Caco-2 (cell line): ENCODE results near the gene ZNF521. TPM values are rescaled to one million over a fixed set of nuclear protein-coding genes. Genes with fewer than 3 reads are reported as not detected.

Experiments used
- BruUV-seq: library from RNA; stranded (reverse); fragments of 400-500 nt; replicated peaks from 2 replicates; lab custom pipeline; 2021; lab: Mats Ljungman, UMichigan
- CTCF ChIA-PET: fragments of 300-600 bp; sonication (Branson Sonifier 250); formaldehyde crosslinking; loops from one replicate; lab custom pipeline; 2022; ENCODE audit warnings: antibody characterized with exemption; lab: Charles Lee
- POLR2A ChIA-PET: fragments of 300-600 bp; sonication (Branson Sonifier 250); formaldehyde crosslinking; loops from one replicate; lab custom pipeline; 2022; ENCODE audit warnings: antibody characterized with exemption; lab: Charles Lee
- DNase-seq, 2 experiments: peaks; one replicate each; pipeline versions ENCODE4 v3.0.0 to v3.0.0-alpha.2; 2020 to 2022
- H3K27me3 ChIP-seq: replicated peaks from 2 replicates; pipeline ENCODE4 v1.6.0; 2011; ENCODE audit warnings: low read length; ENCODE audit not compliant: control insufficient read depth, insufficient read depth
- H3K36me3 ChIP-seq: 2 replicates; pipeline ENCODE4 v1.5.1; 2011; ENCODE audit warnings: low read length; ENCODE audit not compliant: control insufficient read depth, insufficient read depth
- H3K4me1 ChIP-seq: fragments of 250-450 bp; sonication (Bioruptor Pico); 2 replicates; pipeline ENCODE4 v1.5.1; 2020; ENCODE audit warnings: mild to moderate bottlenecking
- H3K4me3 ChIP-seq: 2 replicates; pipeline ENCODE4 v1.5.1; 2011; ENCODE audit warnings: low read depth, mild to moderate bottlenecking, control low read depth, low read length
- H3K9me3 ChIP-seq: fragments of 250-450 bp; sonication (Bioruptor Pico); 2 replicates; pipeline ENCODE4 v1.5.1; 2020; ENCODE audit warnings: mild to moderate bottlenecking, moderate library complexity
- H3K27ac Mint-ChIP-seq: one replicate; pipeline ENCODE4 v1.8.0; 2022; ENCODE audit warnings: mixed read lengths; ENCODE audit not compliant: unreplicated experiment
- H3K27me3 Mint-ChIP-seq: one replicate; pipeline ENCODE4 v1.8.0; 2022; ENCODE audit warnings: mixed read lengths; ENCODE audit not compliant: insufficient read depth, unreplicated experiment
- H3K36me3 Mint-ChIP-seq: one replicate; pipeline ENCODE4 v1.8.0; 2022; ENCODE audit warnings: mild to moderate bottlenecking, mixed read lengths; ENCODE audit not compliant: insufficient read depth, unreplicated experiment
- H3K4me1 Mint-ChIP-seq: one replicate; pipeline ENCODE4 v1.8.0; 2022; ENCODE audit warnings: low read depth, mixed read lengths; ENCODE audit not compliant: unreplicated experiment
- H3K4me3 Mint-ChIP-seq: one replicate; pipeline ENCODE4 v1.8.0; 2022; ENCODE audit warnings: mild to moderate bottlenecking, moderate library complexity, mixed read lengths; ENCODE audit not compliant: unreplicated experiment
- H3K9me3 Mint-ChIP-seq: one replicate; pipeline ENCODE4 v1.8.0; 2022; ENCODE audit warnings: mixed read lengths; ENCODE audit not compliant: unreplicated experiment
- CTCF ChIP-seq, 2 experiments: fragments of 200-600 bp in 1 of 2; IDR thresholded peaks; 1 replicate in 1 of 2; 2 replicates in 1 of 2; pipeline versions ENCODE4 v1.5.1 to v1.8.0; 2011 to 2022; ENCODE audit warnings: antibody characterized with exemption in 1 of 2, control low read depth in 1 of 2, inconsistent platforms in 1 of 2, low read depth in 1 of 2, low read length in 1 of 2, mild to moderate bottlenecking in 1 of 2, moderate library complexity in 1 of 2; ENCODE audit not compliant: insufficient read depth in 1 of 2, severe bottlenecking in 1 of 2, unreplicated experiment in 1 of 2
- intact Hi-C: fragments of 100-400 bp; cut with micrococcal nuclease; formaldehyde crosslinking; loops from one replicate; pipeline ENCODE4 v1.10.0; 2022; ENCODE audit not compliant: unreplicated experiment
- total RNA-seq: library from RNA; stranded (reverse); gene quantifications from 2 replicates; pipeline ENCODE4 v1.2.3, GENCODE V29; 2022

Gene ZNF521
- total RNA-seq, 1 experiment from 2014 or later = not detected

- Mint-ChIP-seq H3K36me3 (no peaks in the 10 kb centered on the region), H3K27me3 (peaks cover 5% of the 10 kb centered on the region), H3K27ac (no peak overlapping the region), H3K4me1 (no peaks in the 10 kb centered on the region), H3K4me3 (no peak overlapping the region), H3K9me3 (no peaks in the 10 kb centered on the region)
- CTCF ChIA-PET = no interaction called here
- intact Hi-C loops = no loop called here
- no peaks in the 10 kb centered on the region for H3K9me3 ChIP-seq
- H3K36me3 ChIP-seq = no peaks in the 10 kb centered on the region
- no peak for DNase-seq
- TF ChIP-seq CTCF (IDR thresholded peaks at IDR 0.05; ENCODE audit: insufficient read depth in 1 of 2, low read depth in 1 of 2, low read length in 1 of 2, severe bottlenecking in 1 of 2, unreplicated experiment in 1 of 2) = no peak
- BruUV-seq = no TSS peak
- POLR2A ChIA-PET = no interaction called here
- no peaks in the 10 kb centered on the region; the same call in 1 of the 2 replicates for H3K27me3 ChIP-seq
- H3K4me1 ChIP-seq = no peaks in the 10 kb centered on the region
- H3K4me3 ChIP-seq = no peak overlapping the region
These were observed 67.7 kb downstream of the ZNF521 start for GRCh38 chr18:25284281-25284680.

- intact Hi-C loops = no loop called here
- no peak overlapping the region for H3K27ac Mint-ChIP-seq
- Histone ChIP-seq H3K4me3 (no peak overlapping the region), H3K36me3 (no peaks in the 10 kb centered on the region), H3K9me3 (no peaks in the 10 kb centered on the region), H3K4me1 (no peaks in the 10 kb centered on the region), H3K27me3 (no peaks in the 10 kb centered on the region; the same call in 1 of the 2 replicates)
- no peak for DNase-seq
- no peaks in the 10 kb centered on the region for H3K4me1 Mint-ChIP-seq
- no peaks in the 10 kb centered on the region for H3K9me3 Mint-ChIP-seq
- no TSS peak for BruUV-seq
- no peak for TF ChIP-seq CTCF (IDR thresholded peaks at IDR 0.05; ENCODE audit: insufficient read depth in 1 of 2, low read depth in 1 of 2, low read length in 1 of 2, severe bottlenecking in 1 of 2, unreplicated experiment in 1 of 2)
- ChIA-PET POLR2A (no interaction called here), CTCF (no interaction called here)
- H3K27me3 Mint-ChIP-seq = peaks cover 5% of the 10 kb centered on the region
- H3K36me3 Mint-ChIP-seq = no peaks in the 10 kb centered on the region
- no peak overlapping the region for H3K4me3 Mint-ChIP-seq
These were observed 68.2 kb downstream of the ZNF521 start for GRCh38 chr18:25283781-25284180.

- Mint-ChIP-seq H3K4me3 (no peak overlapping the region), H3K4me1 (no peaks in the 10 kb centered on the region), H3K27ac (no peak overlapping the region), H3K27me3 (peaks cover 5% of the 10 kb centered on the region), H3K9me3 (no peaks in the 10 kb centered on the region), H3K36me3 (no peaks in the 10 kb centered on the region)
- POLR2A ChIA-PET = no interaction called here
- CTCF ChIA-PET = no interaction called here
- Histone ChIP-seq H3K27me3 (no peaks in the 10 kb centered on the region; the same call in 1 of the 2 replicates), H3K9me3 (no peaks in the 10 kb centered on the region), H3K36me3 (no peaks in the 10 kb centered on the region), H3K4me1 (no peaks in the 10 kb centered on the region), H3K4me3 (no peak overlapping the region)
- no peak for DNase-seq
- intact Hi-C loops = no loop called here
- TF ChIP-seq CTCF (IDR thresholded peaks at IDR 0.05; ENCODE audit: insufficient read depth in 1 of 2, low read depth in 1 of 2, low read length in 1 of 2, severe bottlenecking in 1 of 2, unreplicated experiment in 1 of 2) = no peak
- no TSS peak for BruUV-seq
These were observed 68.9 kb downstream of the ZNF521 start for GRCh38 chr18:25282896-25283703.
